Activated naive CD8-positive, alpha-beta T cell treated with anti-CD3 and anti-CD28 coated beads for 36 hours (primary cell): ENCODE results near the gene F8A1. TPM values are rescaled to one million over a fixed set of nuclear protein-coding genes. Genes with fewer than 3 reads are reported as not detected.
"Not testable (repeated sequence)": the region's sequence is repeated elsewhere in the genome, so short reads cannot be mapped to it uniquely, and the experiment has no call there.

Source experiments
- DNase-seq: peaks from one replicate; pipeline ENCODE4 v3.0.0; 2021
- H3K27ac Mint-ChIP-seq: one replicate; pipeline ENCODE4 v1.8.0; 2022; ENCODE audit warnings: mild to moderate bottlenecking, moderate library complexity, mixed read lengths
- H3K27me3 Mint-ChIP-seq: one replicate; pipeline ENCODE4 v1.8.0; 2022; ENCODE audit warnings: mild to moderate bottlenecking, mixed read lengths
- H3K36me3 Mint-ChIP-seq: one replicate; pipeline ENCODE4 v1.8.0; 2021; ENCODE audit warnings: mild to moderate bottlenecking, mixed read lengths
- H3K4me1 Mint-ChIP-seq: one replicate; pipeline ENCODE4 v1.8.0; 2021; ENCODE audit warnings: mixed read lengths
- H3K4me3 Mint-ChIP-seq: one replicate; pipeline ENCODE4 v1.8.0; 2022; ENCODE audit warnings: mild to moderate bottlenecking, moderate library complexity, mixed read lengths
- H3K9me3 Mint-ChIP-seq: one replicate; pipeline ENCODE4 v1.8.0; 2022; ENCODE audit warnings: mixed read lengths
- total RNA-seq, 2 experiments: library from RNA; stranded (reverse); gene quantifications; one replicate each; pipeline ENCODE4 v1.2.3, GENCODE V29; 2021

The F8A1 gene
- total RNA-seq, 2 experiments from 2014 or later, result 39.3 to 39.4 TPM

DNA sequence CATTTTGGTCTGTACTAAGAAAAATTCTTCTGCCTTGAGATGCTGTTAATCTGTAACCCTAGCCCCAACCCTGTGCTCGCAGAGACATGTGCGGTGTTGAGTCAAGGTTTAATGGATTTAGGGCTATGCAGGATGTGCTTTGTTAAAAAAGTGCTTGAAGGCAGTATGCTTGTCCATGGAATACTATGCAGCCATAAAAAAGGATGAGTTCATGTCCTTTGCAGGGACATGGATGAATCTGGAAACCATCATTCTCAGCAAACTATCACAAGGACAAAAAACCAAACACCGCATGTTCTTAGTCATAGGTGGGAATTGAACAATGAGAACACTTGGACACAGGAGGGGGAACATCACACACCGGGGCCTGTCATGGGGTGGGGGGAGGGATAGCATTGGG is 23.9 kb downstream of the F8A1 start:
- not testable (repeated sequence) for H3K4me3 Mint-ChIP-seq, H3K27ac Mint-ChIP-seq, H3K9me3 Mint-ChIP-seq, H3K27me3 Mint-ChIP-seq, DNase-seq, H3K4me1 Mint-ChIP-seq, H3K36me3 Mint-ChIP-seq

DNA sequence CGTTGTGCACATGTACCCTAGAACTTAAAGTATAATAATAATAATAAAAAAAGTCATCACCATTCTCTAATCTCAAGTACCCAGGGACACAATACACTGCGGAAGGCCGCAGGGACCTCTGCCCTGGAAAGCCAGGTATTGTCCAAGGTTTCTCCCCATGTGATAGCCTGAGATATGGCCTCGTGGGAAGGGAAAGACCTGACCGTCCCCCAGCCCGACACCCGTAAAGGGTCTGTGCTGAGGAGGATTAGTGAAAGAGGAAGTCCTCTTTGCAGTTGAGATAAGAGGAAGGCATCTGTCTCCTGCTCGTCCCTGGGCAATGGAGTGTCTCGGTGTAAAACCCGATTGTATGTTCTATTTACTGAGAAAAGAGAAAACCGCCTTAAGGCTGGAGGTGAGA is 24.4 kb downstream of the F8A1 start:
- not testable (repeated sequence) for H3K9me3 Mint-ChIP-seq, H3K27me3 Mint-ChIP-seq, H3K36me3 Mint-ChIP-seq, H3K27ac Mint-ChIP-seq, DNase-seq, H3K4me1 Mint-ChIP-seq, H3K4me3 Mint-ChIP-seq

GRCh38 chrX:154914052-154914451 is 27.9 kb downstream of the F8A1 start:
- no peak overlapping the region for H3K4me3 Mint-ChIP-seq
- H3K36me3 Mint-ChIP-seq, result no peaks in the 10 kb centered on the region
- no peaks in the 10 kb centered on the region for H3K9me3 Mint-ChIP-seq
- H3K27ac Mint-ChIP-seq, result no peak overlapping the region
- H3K27me3 Mint-ChIP-seq, result peaks cover 3% of the 10 kb centered on the region
- no peaks in the 10 kb centered on the region for H3K4me1 Mint-ChIP-seq
- DNase-seq, result no peak

- peaks cover 3% of the 10 kb centered on the region for H3K27me3 Mint-ChIP-seq
- H3K9me3 Mint-ChIP-seq, result no peaks in the 10 kb centered on the region
- no peaks in the 10 kb centered on the region for H3K36me3 Mint-ChIP-seq
- H3K4me1 Mint-ChIP-seq, result no peaks in the 10 kb centered on the region
- H3K27ac Mint-ChIP-seq, result no peak overlapping the region
- H3K4me3 Mint-ChIP-seq, result peak overlapping the region; percentile 57
- DNase-seq, result peak; percentile 1
Observed at GRCh38 chrX:154918060-154918483, 31.9 kb downstream of the F8A1 start.

GRCh38 chrX:154924771-154925170 is 38.6 kb downstream of the F8A1 start:
- peaks cover 11% of the 10 kb centered on the region for H3K27me3 Mint-ChIP-seq
- H3K4me1 Mint-ChIP-seq, H3K36me3 Mint-ChIP-seq, DNase-seq, H3K27ac Mint-ChIP-seq, H3K9me3 Mint-ChIP-seq, H3K4me3 Mint-ChIP-seq: not testable (repeated sequence)

Other genes with a start within 250 kb of the F8A1 start
- 10 to 100 TPM; 37.2 to 39.6 TPM for gene CTAG2, start 232.8 kb upstream of the F8A1 start, total RNA-seq
- gene GAB3, start 135.3 kb upstream of the F8A1 start, total RNA-seq, result 1 to 10 TPM; 2.5 to 3.4 TPM
- gene DKC1, start 123.5 kb upstream of the F8A1 start, total RNA-seq, result 100 to 1,000 TPM; 181 to 190 TPM
- gene MPP1, start 80.9 kb upstream of the F8A1 start, total RNA-seq, result 10 to 100 TPM; 16.2 to 17.9 TPM
- not detected for gene SMIM9, start 51.7 kb upstream of the F8A1 start, total RNA-seq
- gene F8, start 136.4 kb downstream of the F8A1 start, total RNA-seq, result 1 to 10 TPM; 4.3 TPM
- gene FUNDC2, start 140.5 kb downstream of the F8A1 start, total RNA-seq, result 10 to 100 TPM; 97.3 to 99.7 TPM
- gene CMC4, start 184.8 kb downstream of the F8A1 start, total RNA-seq, result 1 to 10 TPM; 4.6 to 5.0 TPM
- gene MTCP1, start 184.8 kb downstream of the F8A1 start, total RNA-seq, result 10 to 100 TPM; 17.2 to 19.9 TPM
- gene BRCC3, start 185.2 kb downstream of the F8A1 start, total RNA-seq, result 10 to 100 TPM; 41.2 to 41.7 TPM